HG03575 (cell line): Measurements from ENCODE around the gene AMDHD2.

Experiments used
- ATAC-seq: cut with Tn5 transposase; IDR thresholded peaks from one replicate; pipeline ENCODE4 v1.9.1; 2021; ENCODE audit not compliant: unreplicated experiment, insufficient number of reproducible peaks, low FRiP score; ENCODE audit errors: extremely low read depth

The AMDHD2 gene

GRCh38 chr16:2514333-2515179, 5.6 kb upstream of the AMDHD2 start:
- no peak for ATAC-seq

DNA sequence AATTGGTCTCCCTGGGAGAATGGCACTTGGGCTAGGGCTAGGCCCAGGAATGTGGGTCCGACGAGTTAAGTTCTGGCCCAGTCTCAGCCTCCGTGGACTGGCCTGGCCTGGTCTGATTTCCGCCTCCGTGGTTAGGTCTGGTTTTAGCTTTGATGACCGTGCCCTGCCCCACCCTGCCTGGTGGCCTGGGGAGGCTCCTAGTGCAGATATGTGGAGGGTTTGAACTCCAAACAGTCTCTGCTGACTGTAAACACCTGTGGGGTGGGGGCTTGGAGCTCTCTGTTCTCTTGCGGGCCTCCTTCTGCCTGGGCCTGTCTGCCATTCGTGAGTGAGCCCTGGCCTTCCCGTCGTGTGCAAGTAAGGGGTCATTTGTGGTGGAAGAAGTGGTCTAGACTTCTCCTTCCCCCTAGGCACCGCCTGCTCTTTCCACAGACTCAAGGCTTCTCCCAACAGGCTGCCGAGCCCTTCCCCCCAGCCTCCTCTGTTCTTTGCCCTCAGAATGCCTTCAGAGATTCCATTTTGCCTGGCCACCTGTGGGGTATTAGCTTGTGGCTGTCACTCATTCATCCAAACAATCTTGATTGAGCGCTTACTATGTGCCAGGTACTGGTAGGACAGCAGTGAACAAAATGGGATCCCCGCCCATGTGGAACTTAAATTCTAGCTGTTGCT, 4.9 kb upstream of the AMDHD2 start:
- no peak for ATAC-seq

DNA sequence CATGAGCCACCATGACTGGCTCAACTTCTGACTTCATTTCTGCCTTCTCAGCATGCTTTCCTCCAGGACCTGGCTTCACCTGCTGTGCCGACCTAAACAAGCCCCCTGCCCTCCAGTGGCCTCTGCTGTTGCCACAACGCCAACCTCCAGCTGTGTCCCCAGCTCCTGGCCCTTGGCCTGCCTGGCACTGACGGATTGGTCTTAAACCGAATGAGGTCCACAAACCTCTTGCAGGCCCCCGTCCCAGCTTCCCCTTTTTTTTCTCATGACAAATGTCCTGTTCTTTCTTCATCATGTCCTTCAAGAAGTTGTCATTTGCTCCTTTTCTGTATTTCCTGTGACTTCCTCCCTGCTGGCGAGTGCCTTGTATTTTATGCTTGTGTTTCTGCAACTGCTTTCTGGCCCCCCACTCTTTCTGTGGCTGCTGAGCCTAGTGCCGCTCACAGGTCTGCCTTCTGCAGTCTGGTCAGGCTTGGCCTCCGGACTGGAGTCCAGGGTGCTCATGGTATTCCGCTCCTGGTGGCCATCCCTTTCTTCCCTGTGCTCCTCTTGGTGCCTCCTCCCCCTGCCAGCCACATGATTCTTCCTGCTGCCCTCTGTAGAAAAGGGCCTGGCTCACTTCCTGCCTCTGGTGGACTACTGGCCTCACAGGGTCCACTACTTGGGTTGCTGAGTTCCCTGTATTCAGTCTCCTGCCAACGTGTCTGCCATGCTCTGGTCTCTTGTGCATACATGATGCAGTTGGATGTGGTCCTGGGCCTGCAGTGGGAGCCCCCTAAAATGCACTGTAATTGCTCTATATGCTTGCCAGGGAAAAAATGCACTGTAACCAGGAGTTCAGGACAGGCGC, 3.6 kb upstream of the AMDHD2 start:
- no peak for ATAC-seq

DNA sequence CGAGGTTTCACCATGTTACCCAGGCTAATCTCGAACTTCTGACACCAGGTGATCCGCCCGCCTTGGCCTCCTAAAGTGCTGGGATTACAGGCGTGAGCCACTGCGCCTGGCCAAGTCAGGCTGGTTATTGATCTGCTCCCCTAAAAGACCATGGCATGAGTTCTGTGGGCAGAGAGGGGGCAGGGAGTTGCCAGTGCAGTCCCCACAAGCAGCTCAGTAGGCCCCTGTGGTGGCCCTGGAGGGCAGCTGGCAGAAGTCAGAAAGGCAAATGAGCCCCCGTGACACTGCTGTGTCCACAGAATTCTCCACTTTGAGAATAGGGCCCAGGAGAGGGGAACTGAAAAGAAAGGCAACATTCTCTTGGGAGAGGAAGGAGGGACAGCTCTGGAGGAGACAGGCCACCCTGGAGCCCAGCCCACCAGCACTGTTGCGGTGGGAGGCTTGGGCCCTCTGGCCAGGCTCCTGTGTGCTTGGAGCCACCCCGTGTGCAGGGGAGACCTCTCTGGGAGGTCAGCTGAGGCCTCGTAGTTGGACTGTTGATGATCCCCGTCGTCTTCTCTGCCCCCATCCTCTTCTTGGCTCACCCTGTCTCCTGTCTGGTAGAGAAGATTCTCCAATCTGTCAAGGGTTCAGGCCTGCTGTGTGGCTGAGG, 2.1 kb upstream of the AMDHD2 start:
- no peak for ATAC-seq

- no peak for ATAC-seq
These were observed 1.1 kb upstream of the AMDHD2 start for GRCh38 chr16:2518823-2519710.

DNA sequence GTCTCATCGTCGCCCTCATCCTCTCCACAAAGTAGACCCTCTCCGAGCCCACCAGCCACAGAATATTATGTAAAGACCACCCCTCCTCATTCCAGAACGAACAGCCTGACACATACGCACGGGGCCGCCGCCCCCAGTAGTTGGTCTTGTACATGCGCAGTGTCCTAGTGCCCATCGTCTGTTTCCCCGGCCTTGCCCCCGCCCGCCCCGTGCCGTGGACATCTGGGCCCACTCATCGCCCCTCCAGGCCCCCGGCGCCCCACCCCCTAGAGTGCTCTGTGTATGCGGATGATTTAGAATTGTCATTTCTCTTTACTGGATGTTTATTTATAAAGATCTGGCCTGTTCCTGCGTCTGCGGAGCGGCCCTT, 475 bp upstream of the AMDHD2 start:
- ATAC-seq, result no peak

DNA sequence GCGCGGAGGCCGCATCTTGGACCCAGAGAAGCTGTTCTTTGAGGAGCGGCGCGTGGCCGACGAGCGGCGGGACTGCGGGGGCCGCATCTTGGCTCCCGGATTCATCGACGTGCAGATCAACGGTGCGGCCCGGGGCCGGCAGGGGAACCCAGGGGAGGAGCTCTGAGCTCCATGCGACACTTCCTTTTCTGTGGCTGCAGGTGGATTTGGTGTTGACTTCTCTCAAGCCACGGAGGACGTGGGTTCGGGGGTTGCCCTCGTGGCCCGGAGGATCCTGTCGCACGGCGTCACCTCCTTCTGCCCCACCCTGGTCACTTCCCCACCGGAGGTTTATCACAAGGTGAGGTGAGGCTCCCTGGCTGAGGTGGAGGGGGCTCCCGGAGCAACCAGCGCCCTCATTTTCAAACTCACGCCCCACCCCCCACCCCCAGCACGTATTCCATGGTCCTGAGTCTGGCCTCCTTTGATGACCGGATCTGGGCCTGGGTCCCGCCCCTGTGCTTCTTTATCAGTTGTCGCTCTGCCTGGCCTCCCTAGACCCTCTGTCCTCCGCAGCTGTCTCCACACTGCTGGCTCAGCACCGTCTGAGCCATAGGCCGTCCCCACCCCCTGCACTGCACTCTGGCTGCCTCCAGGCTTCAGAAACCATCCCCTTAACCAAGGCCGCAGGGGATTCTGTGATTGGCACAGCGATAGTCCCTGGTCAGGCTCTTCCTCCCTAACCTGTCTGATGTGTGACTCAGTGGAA, 787 bp downstream of the AMDHD2 start:
- no peak for ATAC-seq

GRCh38 chr16:2523801-2524231, 3.6 kb downstream of the AMDHD2 start:
- ATAC-seq, result no peak

- no peak for ATAC-seq
These were observed 4.3 kb downstream of the AMDHD2 start for GRCh38 chr16:2524339-2524938.

GRCh38 chr16:2526135-2526534, 6.0 kb downstream of the AMDHD2 start:
- no peak for ATAC-seq

GRCh38 chr16:2527071-2527783, 7.1 kb downstream of the AMDHD2 start:
- no peak for ATAC-seq

DNA sequence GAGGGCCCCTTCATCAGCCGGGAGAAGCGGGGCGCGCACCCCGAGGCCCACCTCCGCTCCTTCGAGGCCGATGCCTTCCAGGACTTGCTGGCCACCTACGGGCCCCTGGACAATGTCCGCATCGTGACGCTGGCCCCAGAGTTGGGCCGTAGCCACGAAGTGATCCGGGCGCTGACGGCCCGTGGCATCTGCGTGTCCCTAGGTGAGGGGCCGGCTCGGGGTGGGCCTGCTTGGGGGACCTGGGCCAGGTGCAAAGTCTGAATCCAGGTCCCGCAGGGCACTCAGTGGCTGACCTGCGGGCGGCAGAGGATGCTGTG, 7.6 kb downstream of the AMDHD2 start:
- ATAC-seq, result no peak

GRCh38 chr16:2528161-2529060, 8.2 kb downstream of the AMDHD2 start:
- ATAC-seq, result no peak

DNA sequence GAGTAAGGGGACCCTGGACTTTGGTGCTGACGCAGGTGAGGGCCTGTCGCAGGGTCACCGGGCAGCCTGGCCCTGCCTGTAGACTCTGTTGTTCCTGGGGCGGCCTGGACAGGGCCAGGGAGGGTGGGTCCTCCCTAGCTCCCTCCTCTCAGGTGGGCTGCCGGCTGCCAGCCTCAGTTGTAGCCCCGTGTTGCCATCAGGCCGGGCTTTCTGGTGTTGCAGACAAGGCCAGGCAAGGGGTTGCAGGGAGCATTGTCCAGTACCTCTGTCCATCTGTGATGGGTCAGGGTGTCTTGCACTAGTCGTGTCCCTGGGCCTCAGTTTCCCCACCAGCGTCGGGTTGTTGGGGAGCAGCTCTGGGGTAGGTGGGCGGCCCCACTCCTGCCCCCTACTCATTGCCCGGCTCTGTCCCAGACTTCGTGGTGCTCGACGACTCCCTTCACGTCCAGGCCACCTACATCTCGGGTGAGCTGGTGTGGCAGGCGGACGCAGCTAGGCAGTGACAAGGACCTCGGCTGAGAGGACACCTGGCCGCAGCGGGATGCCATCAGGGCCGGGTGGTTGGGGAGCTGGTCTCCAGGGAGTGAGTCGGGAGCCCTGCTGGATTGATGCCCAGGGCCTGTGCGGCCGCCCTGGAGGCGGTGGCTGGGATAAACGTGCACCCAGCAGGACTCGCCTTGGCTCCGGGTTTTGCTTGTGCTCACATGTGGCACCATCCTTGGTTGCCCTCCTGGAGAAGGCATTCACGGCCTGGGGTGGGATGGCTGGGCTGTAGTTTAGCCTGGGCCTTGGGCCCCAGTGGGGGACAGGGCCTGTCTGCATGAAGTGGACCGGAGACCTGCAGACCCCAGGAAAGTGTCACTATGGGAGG, 9.1 kb downstream of the AMDHD2 start:
- no peak for ATAC-seq
